C4-2B (cell line): ENCODE measurements around the gene CDC42BPB.

Experiments
- ZFX ChIP-seq: fragments of 450-650 bp; IDR thresholded peaks from 2 replicates; pipeline ENCODE4 v1.6.1; 2017
- TF ChIP-seq, protein P1 (sequence below): fragments of 450-650 bp; conservative IDR thresholded peaks from 2 replicates; pipeline ENCODE4 v1.5.1; 2017; ENCODE audit warnings: mild to moderate bottlenecking

DNA sequence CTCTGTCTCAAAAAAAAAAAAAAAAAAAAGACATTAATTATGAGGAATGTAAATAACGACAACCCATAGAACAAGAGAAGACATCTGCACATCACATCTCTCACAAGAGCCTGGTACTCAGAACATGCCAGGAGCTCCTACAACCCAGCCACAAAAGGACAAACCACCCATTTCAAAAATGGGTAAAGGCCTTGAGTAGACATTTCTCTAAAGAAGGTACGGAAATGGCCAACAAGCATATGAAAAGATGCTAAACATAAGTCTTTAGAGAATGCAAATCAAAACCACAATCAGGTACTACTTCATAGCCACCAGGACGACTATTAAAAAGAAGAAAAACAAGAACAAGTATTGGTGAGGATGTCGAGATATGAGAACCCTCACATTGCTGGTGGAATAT, 121.6 kb downstream of the CDC42BPB start:
- TF ChIP-seq, protein P1, sequence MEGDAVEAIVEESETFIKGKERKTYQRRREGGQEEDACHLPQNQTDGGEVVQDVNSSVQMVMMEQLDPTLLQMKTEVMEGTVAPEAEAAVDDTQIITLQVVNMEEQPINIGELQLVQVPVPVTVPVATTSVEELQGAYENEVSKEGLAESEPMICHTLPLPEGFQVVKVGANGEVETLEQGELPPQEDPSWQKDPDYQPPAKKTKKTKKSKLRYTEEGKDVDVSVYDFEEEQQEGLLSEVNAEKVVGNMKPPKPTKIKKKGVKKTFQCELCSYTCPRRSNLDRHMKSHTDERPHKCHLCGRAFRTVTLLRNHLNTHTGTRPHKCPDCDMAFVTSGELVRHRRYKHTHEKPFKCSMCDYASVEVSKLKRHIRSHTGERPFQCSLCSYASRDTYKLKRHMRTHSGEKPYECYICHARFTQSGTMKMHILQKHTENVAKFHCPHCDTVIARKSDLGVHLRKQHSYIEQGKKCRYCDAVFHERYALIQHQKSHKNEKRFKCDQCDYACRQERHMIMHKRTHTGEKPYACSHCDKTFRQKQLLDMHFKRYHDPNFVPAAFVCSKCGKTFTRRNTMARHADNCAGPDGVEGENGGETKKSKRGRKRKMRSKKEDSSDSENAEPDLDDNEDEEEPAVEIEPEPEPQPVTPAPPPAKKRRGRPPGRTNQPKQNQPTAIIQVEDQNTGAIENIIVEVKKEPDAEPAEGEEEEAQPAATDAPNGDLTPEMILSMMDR, result no peak
- TF ChIP-seq ZFX, result no peak
